Measurements from ENCODE around the gene DECR2. TPM values are rescaled to one million over a fixed set of nuclear protein-coding genes. Genes with fewer than 3 reads are reported as not detected.

Gene DECR2
- total and polyA plus RNA-seq, 4 donors: 42.2 to 210 (median 126) TPM

- Histone ChIP-seq H3K9me3 (ENCODE audit: control insufficient read depth in 4 of 4, low read length in 3 of 4) (no peaks in the 10 kb centered on the region), H3K36me3 (ENCODE audit: control insufficient read depth in 4 of 4, insufficient read depth in 3 of 4, low read depth in 1 of 4, low read length in 3 of 4) (no peaks in the 10 kb centered on the region), H3K27ac (ENCODE audit: low read depth in 1 of 2, low read length in 2 of 2) (no peak overlapping the region), H3K9ac (ENCODE audit: low read depth in 1 of 2, low read length in 2 of 2) (no peak overlapping the region), H3K4me3 (ENCODE audit: low read depth in 1 of 3, low read length in 3 of 3) (no peak overlapping the region), H3K4me1 (ENCODE audit: control insufficient read depth in 4 of 4, insufficient read depth in 4 of 4, low read length in 3 of 4) (peaks cover 0 to 3% (median 1%) of the 10 kb centered on the region in 4 donors), H3K27me3 (ENCODE audit: control insufficient read depth in 4 of 4, insufficient read depth in 4 of 4, low read length in 3 of 4) (no peaks in the 10 kb centered on the region)
- WGBS: 86% methylated on average over 8 of the region's 8 CpGs
- TF ChIP-seq HNF4G (IDR thresholded peaks at IDR 0.05) (no peak), FOXA1 (IDR thresholded peaks at IDR 0.05) (no peak), ATF3 (IDR thresholded peaks at IDR 0.05) (no peak), YY1 (IDR thresholded peaks at IDR 0.05) (no peak)
- no peak for DNase-seq (ENCODE audit: low spot score)
Observed at GRCh38 chr16:450385-450784, 48.7 kb downstream of the DECR2 start.

GRCh38 chr16:450785-451512 is 49.3 kb downstream of the DECR2 start:
- 79% methylated on average over 14 of the region's 14 CpGs for WGBS
- DNase-seq (ENCODE audit: low spot score): no peak
- Histone ChIP-seq H3K27me3 (ENCODE audit: control insufficient read depth in 4 of 4, insufficient read depth in 4 of 4, low read length in 3 of 4) (no peaks in the 10 kb centered on the region), H3K4me1 (ENCODE audit: control insufficient read depth in 4 of 4, insufficient read depth in 4 of 4, low read length in 3 of 4) (peaks cover 0 to 3% (median 1%) of the 10 kb centered on the region in 4 donors), H3K36me3 (ENCODE audit: control insufficient read depth in 4 of 4, insufficient read depth in 3 of 4, low read depth in 1 of 4, low read length in 3 of 4) (no peaks in the 10 kb centered on the region), H3K9ac (ENCODE audit: low read depth in 1 of 2, low read length in 2 of 2) (no peak overlapping the region), H3K4me3 (ENCODE audit: low read depth in 1 of 3, low read length in 3 of 3) (no peak overlapping the region), H3K9me3 (ENCODE audit: control insufficient read depth in 4 of 4, low read length in 3 of 4) (no peaks in the 10 kb centered on the region), H3K27ac (ENCODE audit: low read depth in 1 of 2, low read length in 2 of 2) (no peak overlapping the region)
- TF ChIP-seq RXRA (IDR thresholded peaks at IDR 0.05) (no peak), ATF3 (IDR thresholded peaks at IDR 0.05) (no peak), FOXA1 (IDR thresholded peaks at IDR 0.05) (no peak), ZBTB33 (IDR thresholded peaks at IDR 0.05) (no peak), HNF4A (conservative IDR thresholded peaks at IDR 0.05) (no peak), EGR1 (IDR thresholded peaks at IDR 0.05; ENCODE audit: low read depth in 2 of 2) (no peak)

GRCh38 chr16:454397-454940 is 52.8 kb downstream of the DECR2 start:
- Histone ChIP-seq H3K27ac (ENCODE audit: low read depth in 1 of 2, low read length in 2 of 2) (no peak overlapping the region), H3K9ac (ENCODE audit: low read depth in 1 of 2, low read length in 2 of 2) (no peak overlapping the region), H3K4me1 (ENCODE audit: control insufficient read depth in 4 of 4, insufficient read depth in 4 of 4, low read length in 3 of 4) (peaks cover 12 to 20% (median 16%) of the 10 kb centered on the region in 4 donors), H3K4me3 (ENCODE audit: low read depth in 1 of 3, low read length in 3 of 3) (no peak overlapping the region), H3K27me3 (ENCODE audit: control insufficient read depth in 4 of 4, insufficient read depth in 4 of 4, low read length in 3 of 4) (no peaks in the 10 kb centered on the region), H3K9me3 (ENCODE audit: control insufficient read depth in 4 of 4, low read length in 3 of 4) (no peaks in the 10 kb centered on the region), H3K36me3 (ENCODE audit: control insufficient read depth in 4 of 4, insufficient read depth in 3 of 4, low read depth in 1 of 4, low read length in 3 of 4) (no peaks in the 10 kb centered on the region)
- no peak for TF ChIP-seq FOXA1 (IDR thresholded peaks at IDR 0.05)
- TF ChIP-seq FOXA2 (IDR thresholded peaks at IDR 0.05): no peak
- no peak for TF ChIP-seq ZBTB33 (IDR thresholded peaks at IDR 0.05)
- no peak for DNase-seq (ENCODE audit: low spot score)
- WGBS: 88% methylated on average over 13 of the region's 13 CpGs

All from liver (tissue), 9 donors.